Breast epithelium (tissue), 3 donors: Measurements from ENCODE around the gene GNB3.

ENCODE experiments used
- POLR2A ChIP-seq: fragments of 450-650 bp; IDR thresholded peaks from one replicate; pipeline ENCODE4 v1.6.1; 2016; ENCODE audit warnings: antibody characterized with exemption, mild to moderate bottlenecking, moderate library complexity
- POLR2AphosphoS5 ChIP-seq, 3 donors: sonication (generic); formaldehyde crosslinking; IDR thresholded peaks; one replicate each; pipeline ENCODE4 v1.6.1; 2017; ENCODE audit warnings: antibody characterized with exemption in 3 of 3

GRCh38 chr12:6860942-6861341 lies 20.2 kb downstream of the GNB3 start:
- no peak for TF ChIP-seq POLR2A
- TF ChIP-seq POLR2AphosphoS5 (IDR thresholded peaks at IDR 0.05): no peak
